Measurements from ENCODE around the gene C1orf56. TPM values are rescaled to one million over a fixed set of nuclear protein-coding genes. Genes with fewer than 3 reads are reported as not detected.

The C1orf56 gene
- polyA plus RNA-seq, 2 of the 4 experiments (the other 2 are of a cell fraction): 2.9 to 6.6 TPM

- TF ChIP-seq USF2 (IDR thresholded peaks at IDR 0.05) (no peak), HOXB5 (CRISPR knock-in tag; IDR thresholded peaks at IDR 0.05) (no peak), CHD4 (IDR thresholded peaks at IDR 0.05; ENCODE audit: borderline replicate concordance) (no peak)
These were observed 38.4 kb upstream of the C1orf56 start (continued) for GRCh38 chr1:151009206-151009587.

- CTCF ChIA-PET: interaction anchor here (0.6 to 1.6 kb wide), 7 partner anchors 17 to 616 kb away, joined by 3 to 4 read pairs (median 3); partner anchors contain the start of genes C1orf56, CDC42SE1 and MLLT11
These were observed 37.7 kb upstream of the C1orf56 start for GRCh38 chr1:151009674-151010345.

GRCh38 chr1:151010346-151010726, 37.2 kb upstream of the C1orf56 start:
- peaks cover 53% of the 10 kb centered on the region for H3K4me1 ChIP-seq
- TF ChIP-seq RFX5 (IDR thresholded peaks at IDR 0.05) (no peak), BHLHE40 (IDR thresholded peaks at IDR 0.05; ENCODE audit: low read depth, low read length) (no peak), CHD2 (IDR thresholded peaks at IDR 0.05; ENCODE audit: low read length, partially characterized antibody) (no peak), HDAC2 (IDR thresholded peaks at IDR 0.05) (no peak), ZNF302 (CRISPR knock-in tag; IDR thresholded peaks at IDR 0.05) (no peak), MAZ (IDR thresholded peaks at IDR 0.05; ENCODE audit: borderline replicate concordance, low read depth, low read length) (no peak), BCL3 (IDR thresholded peaks at IDR 0.05) (no peak), USF2 (IDR thresholded peaks at IDR 0.05) (no peak), CBX2 (IDR thresholded peaks at IDR 0.05; ENCODE audit: borderline replicate concordance, low read depth) (no peak), TFCP2L1 (CRISPR knock-in tag; IDR thresholded peaks at IDR 0.05) (no peak), NPAS2 (CRISPR knock-in tag; IDR thresholded peaks at IDR 0.05; ENCODE audit: borderline replicate concordance) (no peak), POLR2A (IDR thresholded peaks at IDR 0.05; ENCODE audit: low read length) (no peak), RCOR1 (IDR thresholded peaks at IDR 0.05; ENCODE audit: low read depth, low read length) (no peak)
- H3K9me3 ChIP-seq: no peaks in the 10 kb centered on the region
- CTCF ChIA-PET: interaction anchor here (0.6 to 1.6 kb wide), 4 partner anchors 17 to 615 kb away, joined by 3 to 4 read pairs (median 4); partner anchors contain the start of gene C1orf56
- DNase-seq (ENCODE audit: low read depth in 1 of 2, low spot score in 1 of 2): no peak
- no peak for FAIRE-seq
- POLR2A ChIA-PET: no interaction called here
- no peak overlapping the region for H3K4me2 ChIP-seq
- 81% methylated on average over 3 of the region's 3 CpGs for WGBS (ENCODE audit: missing lambda C conversion rate)
- ATAC-seq: no peak
- no peak overlapping the region for H3K27ac ChIP-seq
- no peak overlapping the region for H3K4me3 ChIP-seq

More at GRCh38 chr1:151009674-151010345, 37.7 kb upstream of the C1orf56 start:
- FAIRE-seq: no peak
- no peak for TF ChIP-seq TP53 (CRISPR knock-in tag; IDR thresholded peaks at IDR 0.05)
- TF ChIP-seq MAFK (IDR thresholded peaks at IDR 0.05; ENCODE audit: partially characterized antibody): no peak
- no peak for TF ChIP-seq HOXA7 (CRISPR knock-in tag; IDR thresholded peaks at IDR 0.05)
- TF ChIP-seq CHD4 (IDR thresholded peaks at IDR 0.05; ENCODE audit: borderline replicate concordance): no peak
- TF ChIP-seq E2F6 (IDR thresholded peaks at IDR 0.05; ENCODE audit: borderline replicate concordance, low read depth): no peak
- TF ChIP-seq FOSL2 (IDR thresholded peaks at IDR 0.05): no peak
- TF ChIP-seq FOSL2 (CRISPR knock-in tag; IDR thresholded peaks at IDR 0.05): no peak
- no peak for TF ChIP-seq POLR2A (IDR thresholded peaks at IDR 0.05; ENCODE audit: low read length)
- TF ChIP-seq FOSB (CRISPR knock-in tag; IDR thresholded peaks at IDR 0.05): no peak
- no peak for TF ChIP-seq HOXB13 (CRISPR knock-in tag; IDR thresholded peaks at IDR 0.05; ENCODE audit: low read depth)
- no peak for TF ChIP-seq JUNB (IDR thresholded peaks at IDR 0.05)
- no peak for TF ChIP-seq ZNF302 (CRISPR knock-in tag; IDR thresholded peaks at IDR 0.05)
- TF ChIP-seq NFE2L2 (conservative IDR thresholded peaks at IDR 0.05; ENCODE audit: low read length): no peak
- TF ChIP-seq BCL3 (IDR thresholded peaks at IDR 0.05): no peak
- no peak for TF ChIP-seq EHMT2 (IDR thresholded peaks at IDR 0.05; ENCODE audit: low read depth)
- TF ChIP-seq SREBF2 (IDR thresholded peaks at IDR 0.05): no peak
- TF ChIP-seq RNF2 (IDR thresholded peaks at IDR 0.05; ENCODE audit: borderline replicate concordance, low read depth): no peak
- no peak for TF ChIP-seq NPAS2 (CRISPR knock-in tag; IDR thresholded peaks at IDR 0.05; ENCODE audit: borderline replicate concordance)
- 85% methylated on average over 8 of the region's 8 CpGs for WGBS (ENCODE audit: missing lambda C conversion rate)
- no peak overlapping the region for H3K27ac ChIP-seq
- H3K4me2 ChIP-seq: peak overlapping the region; percentile 90
- POLR2A ChIA-PET: no interaction called here
- DNase-seq (ENCODE audit: low read depth in 1 of 2, low spot score in 1 of 2): no peak
- ATAC-seq: no peak
- H3K9me3 ChIP-seq: no peaks in the 10 kb centered on the region
- H3K4me3 ChIP-seq: no peak overlapping the region
- H3K4me1 ChIP-seq: peaks cover 53% of the 10 kb centered on the region
